Nephron (organoid): Measurements from ENCODE around the gene PTPRN2.

Experiments
- H3K27ac Mint-ChIP-seq, 3 experiments: 2 replicates each; pipeline ENCODE4 v1.8.0; 2020; ENCODE audit warnings: mixed read lengths in 3 of 3, mild to moderate bottlenecking in 2 of 3, moderate library complexity in 1 of 3
- H3K27me3 Mint-ChIP-seq: 2 replicates; pipeline ENCODE4 v1.8.0; 2021; ENCODE audit warnings: low read depth, mild to moderate bottlenecking, moderate library complexity, mixed read lengths
- H3K36me3 Mint-ChIP-seq: 2 replicates; pipeline ENCODE4 v1.8.0; 2020; ENCODE audit warnings: low read depth, mixed read lengths
- H3K4me1 Mint-ChIP-seq: 2 replicates; pipeline ENCODE4 v1.8.0; 2020; ENCODE audit warnings: mixed read lengths
- H3K4me3 Mint-ChIP-seq, 3 experiments: 2 replicates each; pipeline ENCODE4 v1.8.0; 2020; ENCODE audit warnings: mild to moderate bottlenecking in 3 of 3, mixed read lengths in 3 of 3, moderate library complexity in 2 of 3
- H3K9me3 Mint-ChIP-seq: 2 replicates; pipeline ENCODE4 v1.8.0; 2020; ENCODE audit warnings: mixed read lengths
- TF ChIP-seq, protein P1 (sequence below), 3 experiments: fragments of 200-600 bp; sonication (generic); IDR thresholded peaks; one replicate each; pipeline ENCODE4 v1.5.0; 2021; ENCODE audit warnings: antibody characterized with exemption in 3 of 3; ENCODE audit not compliant: unreplicated experiment in 3 of 3

PTPRN2 gene

DNA sequence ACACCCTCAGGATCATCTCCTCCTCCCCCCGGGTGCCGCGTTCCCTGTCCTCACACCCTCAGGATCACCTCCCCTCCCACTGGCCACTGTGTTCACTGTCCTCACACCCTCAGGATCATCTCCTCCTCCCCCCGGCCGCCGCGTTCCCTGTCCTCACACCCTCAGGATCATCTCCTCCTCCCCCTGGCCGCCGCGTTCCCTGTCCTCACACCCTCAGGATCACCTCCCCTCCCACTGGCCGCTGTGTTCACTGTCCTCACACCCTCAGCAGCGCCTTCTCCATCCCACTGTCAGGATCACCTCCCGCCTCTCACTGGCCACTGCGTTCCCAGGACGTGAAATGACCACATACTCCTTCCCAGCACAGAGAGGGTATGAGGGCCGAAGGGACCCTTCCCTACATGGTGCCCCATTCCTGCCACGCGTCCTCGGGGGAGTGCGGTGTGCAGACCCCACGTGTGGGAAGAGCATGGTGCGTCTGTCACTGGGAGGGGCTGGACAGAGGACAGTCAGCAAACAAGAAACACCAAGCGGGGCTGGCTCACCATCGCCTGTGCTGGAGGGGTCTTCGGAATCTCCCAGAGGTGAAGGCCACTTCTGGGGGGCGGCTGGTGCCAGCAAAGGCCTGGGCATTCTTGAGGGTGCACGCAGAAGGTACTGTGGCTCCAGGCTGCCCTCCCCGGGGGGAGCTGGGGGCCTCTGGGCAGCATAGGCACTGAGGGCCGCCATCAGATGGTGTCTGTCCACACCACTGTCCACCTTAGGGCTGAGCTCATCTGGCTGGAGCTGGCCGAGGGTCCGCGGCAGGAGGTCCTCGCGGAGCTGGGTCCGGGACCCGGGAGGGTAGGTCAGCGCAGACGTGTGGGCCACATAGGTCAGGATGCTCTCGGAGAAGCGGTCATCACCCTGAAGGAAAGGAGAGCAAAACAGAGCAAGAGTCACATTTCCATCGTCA is 421.0 kb downstream of the PTPRN2 start:
- H3K4me3 Mint-ChIP-seq, result no peak overlapping the region
- peaks cover 4% of the 10 kb centered on the region for H3K27me3 Mint-ChIP-seq
- TF ChIP-seq, protein P1, sequence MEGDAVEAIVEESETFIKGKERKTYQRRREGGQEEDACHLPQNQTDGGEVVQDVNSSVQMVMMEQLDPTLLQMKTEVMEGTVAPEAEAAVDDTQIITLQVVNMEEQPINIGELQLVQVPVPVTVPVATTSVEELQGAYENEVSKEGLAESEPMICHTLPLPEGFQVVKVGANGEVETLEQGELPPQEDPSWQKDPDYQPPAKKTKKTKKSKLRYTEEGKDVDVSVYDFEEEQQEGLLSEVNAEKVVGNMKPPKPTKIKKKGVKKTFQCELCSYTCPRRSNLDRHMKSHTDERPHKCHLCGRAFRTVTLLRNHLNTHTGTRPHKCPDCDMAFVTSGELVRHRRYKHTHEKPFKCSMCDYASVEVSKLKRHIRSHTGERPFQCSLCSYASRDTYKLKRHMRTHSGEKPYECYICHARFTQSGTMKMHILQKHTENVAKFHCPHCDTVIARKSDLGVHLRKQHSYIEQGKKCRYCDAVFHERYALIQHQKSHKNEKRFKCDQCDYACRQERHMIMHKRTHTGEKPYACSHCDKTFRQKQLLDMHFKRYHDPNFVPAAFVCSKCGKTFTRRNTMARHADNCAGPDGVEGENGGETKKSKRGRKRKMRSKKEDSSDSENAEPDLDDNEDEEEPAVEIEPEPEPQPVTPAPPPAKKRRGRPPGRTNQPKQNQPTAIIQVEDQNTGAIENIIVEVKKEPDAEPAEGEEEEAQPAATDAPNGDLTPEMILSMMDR (IDR thresholded peaks at IDR 0.05; ENCODE audit: unreplicated experiment in 3 of 3), result no peak
- no peaks in the 10 kb centered on the region for H3K4me1 Mint-ChIP-seq
- H3K36me3 Mint-ChIP-seq, result no peaks in the 10 kb centered on the region
- no peak overlapping the region for H3K27ac Mint-ChIP-seq
- H3K9me3 Mint-ChIP-seq, result peaks cover 32% of the 10 kb centered on the region

DNA sequence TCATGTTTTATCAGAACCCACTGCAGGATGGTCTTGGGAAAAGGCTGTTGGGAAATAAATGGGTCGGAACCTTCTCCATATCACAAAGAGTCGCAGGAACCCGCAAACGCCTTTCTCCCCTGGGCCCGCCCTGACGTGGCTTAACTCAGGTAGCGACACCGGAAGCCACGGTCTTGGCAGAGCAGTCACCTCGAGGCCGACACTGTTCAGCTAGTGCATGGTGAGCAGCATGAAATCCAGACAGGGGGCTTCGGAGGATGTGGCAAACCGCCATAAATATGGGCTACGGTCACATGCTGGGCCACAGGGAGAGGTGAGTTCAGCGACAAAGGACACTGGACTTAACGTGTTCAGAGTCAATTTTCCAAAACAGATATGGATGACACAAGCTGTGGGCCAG is 421.9 kb downstream of the PTPRN2 start:
- Mint-ChIP-seq H3K4me1 (no peaks in the 10 kb centered on the region), H3K4me3 (no peak overlapping the region), H3K27me3 (peaks cover 4% of the 10 kb centered on the region), H3K36me3 (no peaks in the 10 kb centered on the region), H3K9me3 (peaks cover 32% of the 10 kb centered on the region), H3K27ac (no peak overlapping the region)
- TF ChIP-seq, protein P1 (IDR thresholded peaks at IDR 0.05; ENCODE audit: unreplicated experiment in 3 of 3), result no peak

DNA sequence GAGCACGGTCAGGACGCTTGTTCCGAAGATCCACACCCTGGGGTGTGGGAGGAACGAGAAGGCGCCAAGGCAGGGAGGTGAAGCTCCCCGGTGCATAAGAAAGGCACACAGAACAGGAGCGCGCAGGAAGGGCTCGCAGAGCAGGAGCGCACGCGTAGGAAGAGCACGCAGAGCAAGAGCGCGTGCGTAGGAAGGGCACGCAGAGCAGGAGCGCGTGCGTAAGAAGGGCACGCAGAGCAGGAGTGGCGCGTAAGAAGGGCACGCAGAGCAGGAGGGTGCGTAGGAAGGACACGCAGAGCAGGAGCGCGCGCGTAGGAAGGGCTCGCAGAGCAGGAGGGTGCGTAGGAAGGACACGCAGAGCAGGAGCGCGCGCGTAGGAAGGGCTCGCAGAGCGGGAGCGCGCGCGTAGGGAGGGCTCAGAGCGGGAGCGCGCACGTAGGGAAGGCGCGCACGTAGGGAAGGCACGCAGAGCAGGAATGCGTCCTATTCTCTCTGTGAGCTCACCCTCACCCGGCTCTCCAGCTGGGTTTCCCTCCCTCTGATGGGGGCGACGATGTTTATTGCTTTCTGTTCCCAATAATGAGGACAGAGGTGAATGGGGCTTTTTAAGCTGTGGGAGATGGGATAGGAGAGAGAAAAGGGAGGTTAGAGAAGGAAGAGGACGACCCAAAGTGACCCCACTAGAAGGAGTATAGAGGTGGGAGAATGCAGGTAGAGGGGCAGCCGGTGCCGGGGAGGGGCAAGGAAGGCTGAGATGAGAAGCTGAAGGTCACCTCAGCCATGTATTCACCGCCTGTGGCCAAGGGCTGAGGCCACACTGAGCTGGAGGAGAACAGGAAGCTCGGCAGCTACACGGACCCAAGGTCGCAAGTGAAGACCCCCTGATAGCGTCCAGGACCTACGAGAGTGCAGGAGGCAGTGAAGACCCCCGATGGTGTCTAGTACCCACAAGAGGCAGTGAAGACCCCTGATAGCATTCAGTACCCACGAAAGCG is 423.2 kb downstream of the PTPRN2 start:
- peaks cover 32% of the 10 kb centered on the region for H3K9me3 Mint-ChIP-seq
- peaks cover 4% of the 10 kb centered on the region for H3K27me3 Mint-ChIP-seq
- no peaks in the 10 kb centered on the region for H3K4me1 Mint-ChIP-seq
- no peaks in the 10 kb centered on the region for H3K36me3 Mint-ChIP-seq
- no peak overlapping the region for H3K27ac Mint-ChIP-seq
- H3K4me3 Mint-ChIP-seq, result no peak overlapping the region
- TF ChIP-seq, protein P1 (IDR thresholded peaks at IDR 0.05; ENCODE audit: unreplicated experiment in 3 of 3), result no peak

DNA sequence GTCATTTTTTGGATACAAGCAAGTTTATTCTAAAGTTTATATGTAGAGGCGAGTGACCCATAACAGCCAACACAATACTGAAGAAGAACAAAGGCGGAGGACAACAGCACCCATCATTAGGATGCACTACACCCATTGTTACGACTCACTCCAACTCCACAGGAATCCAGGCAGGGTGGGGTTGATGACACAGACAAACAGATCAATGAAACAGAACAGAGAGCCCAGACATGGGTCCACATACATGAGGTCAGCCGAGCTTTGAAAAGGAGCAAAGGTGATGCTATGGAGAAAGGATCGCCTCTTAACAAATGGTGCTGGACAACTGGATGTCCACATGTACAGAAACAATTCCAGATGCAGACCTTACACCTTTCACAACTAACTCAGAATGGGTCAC is 426.4 kb downstream of the PTPRN2 start:
- no peaks in the 10 kb centered on the region for H3K4me1 Mint-ChIP-seq
- H3K36me3 Mint-ChIP-seq, result no peaks in the 10 kb centered on the region
- TF ChIP-seq, protein P1 (IDR thresholded peaks at IDR 0.05; ENCODE audit: unreplicated experiment in 3 of 3), result no peak
- H3K27me3 Mint-ChIP-seq, result no peaks in the 10 kb centered on the region
- no peak overlapping the region for H3K4me3 Mint-ChIP-seq
- peaks cover 21% of the 10 kb centered on the region for H3K9me3 Mint-ChIP-seq
- H3K27ac Mint-ChIP-seq, result no peak overlapping the region

DNA sequence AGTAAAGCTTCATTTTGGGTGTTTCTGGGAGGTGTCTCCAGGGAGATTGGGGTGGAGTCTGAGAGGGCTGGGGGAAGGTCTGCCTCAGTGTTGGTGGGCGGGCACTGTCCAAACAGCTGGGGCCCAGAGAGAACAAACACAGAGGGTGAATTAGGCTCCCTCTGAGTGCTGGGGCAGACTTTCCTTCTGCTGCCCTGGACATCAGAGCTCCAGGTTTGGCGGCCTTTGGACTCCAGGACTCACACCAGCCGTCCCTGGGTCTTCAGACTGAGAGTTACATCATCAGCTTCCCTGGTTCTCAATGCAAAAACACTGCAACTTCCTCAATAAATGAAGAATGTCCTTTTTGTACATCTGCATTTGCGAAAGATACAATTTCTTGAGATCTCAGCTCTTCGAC is 427.4 kb downstream of the PTPRN2 start:
- H3K27me3 Mint-ChIP-seq, result no peaks in the 10 kb centered on the region
- peaks cover 26% of the 10 kb centered on the region for H3K9me3 Mint-ChIP-seq
- H3K4me1 Mint-ChIP-seq, result no peaks in the 10 kb centered on the region
- H3K36me3 Mint-ChIP-seq, result no peaks in the 10 kb centered on the region
- no peak overlapping the region for H3K4me3 Mint-ChIP-seq
- TF ChIP-seq, protein P1 (IDR thresholded peaks at IDR 0.05; ENCODE audit: unreplicated experiment in 3 of 3), result no peak
- no peak overlapping the region for H3K27ac Mint-ChIP-seq
